Right hindlimb (tissue), 1 donor: Measurements from ENCODE around the gene EFCAB6.
"Not testable (repeated sequence)": the region's sequence is repeated elsewhere in the genome, so short reads cannot be mapped to it uniquely, and the experiment has no call there.

Experiments
- DNase-seq: peaks from one replicate; pipeline ENCODE4 v3.0.0-alpha.2; 2018

The EFCAB6 gene

DNA sequence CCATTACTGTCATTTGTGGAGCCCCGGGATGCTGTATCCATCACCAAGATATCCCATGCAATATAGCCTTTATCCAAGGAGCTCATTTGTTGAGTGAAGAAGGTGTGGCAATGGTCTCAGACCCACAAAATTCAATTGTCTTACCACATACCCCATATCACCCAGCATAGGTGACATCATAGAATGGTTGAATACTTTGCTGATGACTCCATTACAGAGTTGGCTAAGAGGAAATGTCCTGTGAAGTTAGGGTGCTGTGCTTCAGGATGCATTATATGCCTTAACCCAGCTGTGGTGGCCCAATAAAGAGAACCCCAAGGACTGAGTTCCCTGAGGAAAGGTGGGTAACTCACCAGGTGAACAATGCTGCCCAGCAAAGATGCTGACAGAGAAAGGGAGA is 113.7 kb downstream of the EFCAB6 start:
- no peak for DNase-seq

DNA sequence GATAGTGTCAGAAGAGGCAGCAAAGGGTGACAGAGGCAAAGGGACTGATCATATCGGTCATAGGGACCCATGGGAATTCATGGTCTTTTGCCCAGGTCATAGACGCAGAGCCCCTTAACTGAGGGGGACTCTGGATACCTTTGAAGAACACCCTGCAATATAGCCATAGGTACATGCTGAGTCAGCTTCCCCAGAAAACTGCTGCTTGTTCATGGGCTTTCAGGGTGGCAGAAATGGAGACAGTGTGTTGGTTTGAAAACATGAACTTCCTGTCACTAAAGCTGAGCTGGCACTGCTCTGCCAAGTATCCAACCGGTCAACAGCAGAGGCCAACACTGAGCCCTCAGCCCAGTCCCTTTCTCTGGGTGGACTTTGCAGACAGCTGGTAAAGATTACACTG is 114.2 kb downstream of the EFCAB6 start:
- no peak for DNase-seq

DNA sequence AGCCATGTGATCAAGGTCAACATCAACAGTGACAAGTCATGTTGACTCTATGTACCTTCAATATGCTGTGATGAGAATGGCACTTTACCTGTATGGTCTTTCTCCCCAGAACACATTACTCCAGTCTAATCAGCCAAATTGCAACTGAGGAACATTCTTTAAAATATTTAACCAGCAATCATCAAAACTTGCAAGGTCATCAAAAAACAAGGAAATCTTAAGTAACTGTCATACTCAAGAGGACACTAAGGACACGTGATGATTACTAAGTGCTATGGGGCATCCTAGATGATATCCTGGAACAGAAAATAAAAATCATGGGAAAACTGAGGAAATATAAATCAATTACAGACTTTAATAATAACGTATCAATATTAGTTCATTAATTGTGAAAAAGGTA is 118.9 kb downstream of the EFCAB6 start:
- DNase-seq: no peak

DNA sequence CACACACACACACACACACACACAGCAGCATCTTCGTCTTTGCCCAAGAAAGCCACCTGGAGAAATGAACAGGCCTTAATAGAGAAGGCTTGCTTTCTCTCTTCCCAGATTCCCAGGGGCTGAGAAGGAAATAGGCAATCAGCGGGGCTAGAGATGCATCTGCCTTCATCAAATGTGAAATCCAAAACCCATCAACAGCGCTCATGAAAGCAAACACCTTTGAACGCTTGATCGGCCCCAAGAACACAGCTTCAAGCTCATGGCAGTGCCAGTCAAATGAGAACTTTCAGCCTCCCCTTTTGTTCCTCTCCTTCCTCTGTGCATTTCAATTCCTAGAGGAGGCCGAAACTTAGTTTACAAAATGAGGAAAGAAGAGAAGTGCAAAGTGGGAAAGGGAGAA is 122.7 kb downstream of the EFCAB6 start:
- DNase-seq: no peak

DNA sequence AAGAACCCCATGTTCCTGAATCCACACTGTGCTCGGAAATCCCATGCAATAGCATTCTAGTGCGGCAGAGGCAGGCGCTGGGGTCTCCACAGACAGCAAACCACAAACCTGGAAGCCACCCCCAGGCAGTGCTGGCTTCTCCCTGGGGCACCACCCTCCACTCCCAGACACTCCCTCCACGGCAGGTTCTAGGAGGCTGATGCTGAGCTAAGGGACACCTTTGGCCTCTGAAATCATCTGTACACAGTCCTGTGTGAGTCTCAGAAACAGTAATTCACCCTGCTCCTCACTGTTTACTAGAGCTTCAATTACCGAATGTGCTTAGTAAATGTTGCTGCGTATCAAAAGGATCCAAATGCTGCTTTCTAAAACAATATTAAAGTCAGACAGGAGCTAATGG is 129.3 kb downstream of the EFCAB6 start:
- no peak for DNase-seq

DNA sequence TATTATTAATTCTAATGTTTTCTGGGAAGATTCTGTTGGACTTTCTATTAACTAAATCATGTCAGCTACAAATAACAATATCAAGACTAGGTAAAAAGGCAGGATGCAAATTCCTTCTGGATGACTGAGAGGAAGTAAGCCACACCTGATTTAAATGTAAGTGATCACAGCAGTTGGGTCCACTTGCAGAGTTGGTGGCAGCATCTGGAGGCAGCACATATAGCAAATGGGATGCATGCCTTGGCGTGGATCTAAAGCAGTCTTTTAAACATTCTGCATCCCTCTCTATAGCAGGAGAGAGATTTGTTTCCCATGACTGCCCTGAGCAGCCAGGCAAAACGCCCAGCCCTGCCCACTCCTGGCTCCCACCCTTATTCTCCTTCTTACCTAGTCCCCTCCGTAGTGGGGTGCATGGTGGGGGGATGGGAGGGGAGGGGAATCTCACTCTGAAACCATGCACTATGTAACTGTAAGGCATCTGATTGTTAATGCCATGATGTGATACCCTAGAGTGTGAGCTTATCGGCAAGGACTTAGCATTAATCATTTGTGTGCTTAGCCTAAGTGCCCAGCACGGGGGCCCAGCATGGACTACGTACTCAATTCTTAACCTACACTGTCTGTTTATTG is 130.3 kb downstream of the EFCAB6 start:
- DNase-seq: no peak

DNA sequence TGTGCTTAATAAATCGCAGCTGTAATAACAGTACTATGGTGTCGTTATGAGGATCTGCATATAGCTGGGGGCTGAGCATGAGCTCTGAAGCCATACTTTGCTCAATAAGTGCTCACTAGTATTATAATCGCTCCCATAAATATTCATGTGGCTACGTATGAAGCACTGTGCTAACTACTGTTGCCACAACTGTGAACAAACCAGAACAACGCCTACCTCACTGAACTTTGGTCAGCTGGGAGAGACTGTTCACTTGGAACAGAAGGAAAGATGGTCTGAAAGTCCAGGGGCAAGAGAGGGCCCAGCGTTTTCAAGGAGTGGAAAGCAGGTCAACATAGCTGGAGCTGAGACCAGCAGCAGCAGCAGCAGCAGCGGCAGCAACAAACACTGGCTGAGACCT is 141.6 kb downstream of the EFCAB6 start:
- DNase-seq: no peak

DNA sequence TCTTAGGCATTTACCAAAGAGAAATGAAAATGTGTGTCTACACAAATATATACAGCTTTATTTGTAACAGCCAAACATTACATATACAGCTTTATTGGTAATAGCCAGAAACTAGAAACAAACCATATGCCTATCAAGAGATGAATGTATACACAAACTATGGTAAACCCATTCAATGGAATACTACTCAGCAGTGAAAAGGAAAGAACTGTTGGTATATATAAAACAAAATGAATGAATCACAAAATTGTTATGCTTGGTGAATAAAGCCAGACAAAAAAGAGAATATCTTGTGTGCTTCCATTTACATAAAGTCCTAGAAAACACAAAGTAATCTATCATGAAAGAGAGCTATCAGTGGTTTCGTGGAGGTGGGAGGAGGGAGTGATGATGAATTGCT is 142.9 kb downstream of the EFCAB6 start:
- no peak for DNase-seq

DNA sequence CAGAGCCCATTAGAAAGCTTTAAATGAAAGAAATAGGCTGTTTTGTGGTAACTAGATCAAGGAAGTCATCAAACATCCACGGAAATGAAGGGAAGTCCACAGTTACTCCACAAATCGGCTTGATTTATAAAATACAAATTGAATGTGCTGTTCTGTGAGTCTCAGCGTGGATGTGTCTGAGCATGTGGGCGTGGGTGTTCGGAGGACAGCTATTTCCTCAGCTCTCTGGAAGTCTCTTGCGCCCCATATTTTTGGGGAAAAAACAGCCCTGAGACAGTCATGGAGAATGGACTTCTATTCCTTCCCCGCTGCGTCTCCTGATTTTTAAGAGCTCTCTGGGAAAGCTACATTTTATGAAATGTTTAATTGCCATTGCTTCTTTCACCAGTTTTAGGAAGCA is 144.4 kb downstream of the EFCAB6 start:
- DNase-seq: no peak

DNA sequence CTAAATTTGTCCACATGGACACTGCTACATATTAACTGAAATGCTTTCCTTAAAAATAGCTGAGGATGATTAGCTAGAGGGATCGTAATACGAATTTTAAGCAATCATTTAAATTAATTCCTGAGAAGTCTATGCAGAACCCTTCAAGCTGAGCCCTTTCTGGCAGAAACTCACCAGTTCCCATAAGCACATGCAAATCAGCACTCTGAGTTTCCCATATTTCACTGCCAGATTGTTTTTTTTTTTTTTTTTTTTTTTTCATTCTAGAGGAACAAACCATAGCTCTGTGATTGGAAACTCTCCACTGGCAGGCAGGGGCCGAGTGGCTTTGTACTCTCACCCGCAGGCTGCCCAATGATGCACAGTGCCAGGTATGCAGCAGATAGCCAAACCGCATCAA is 145.6 kb downstream of the EFCAB6 start:
- DNase-seq: no peak

DNA sequence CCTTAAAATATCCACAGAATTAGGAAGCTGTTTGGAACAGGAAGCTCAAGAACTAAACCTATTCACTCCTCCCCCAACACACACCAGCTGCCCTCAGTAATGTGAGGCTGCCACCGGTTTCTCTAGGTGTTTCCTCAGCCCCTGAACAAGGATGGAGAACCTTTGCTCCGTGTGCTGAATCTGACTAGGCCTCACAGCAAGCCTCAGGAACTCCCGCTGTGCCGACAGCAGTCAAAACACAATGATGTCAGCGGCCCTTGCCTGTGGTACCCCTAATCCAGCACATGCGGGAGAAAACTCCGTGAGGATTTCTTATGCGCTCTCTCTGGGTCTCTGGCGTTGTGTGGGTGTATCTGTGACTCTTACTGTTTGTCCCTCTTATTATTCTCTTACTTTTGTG is 153.3 kb downstream of the EFCAB6 start:
- DNase-seq: no peak

DNA sequence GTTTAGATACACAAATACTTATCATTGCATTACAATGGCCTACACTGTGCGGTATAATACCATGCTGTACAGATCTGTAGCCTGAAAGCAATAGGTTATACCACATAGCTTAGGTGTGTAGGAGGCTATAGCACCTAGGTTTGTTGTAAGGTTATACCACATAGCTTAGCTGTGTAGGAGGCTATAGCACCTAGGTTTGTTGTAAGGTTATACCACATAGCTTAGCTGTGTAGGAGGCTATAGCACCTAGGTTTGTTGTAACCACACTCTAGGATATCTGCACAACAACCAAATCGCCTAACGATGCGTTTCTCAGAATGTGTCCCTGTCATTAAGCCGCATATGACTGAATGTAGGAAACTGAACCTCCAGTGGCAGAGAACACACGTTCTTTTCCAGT is 155.5 kb downstream of the EFCAB6 start:
- not testable (repeated sequence) for DNase-seq

DNA sequence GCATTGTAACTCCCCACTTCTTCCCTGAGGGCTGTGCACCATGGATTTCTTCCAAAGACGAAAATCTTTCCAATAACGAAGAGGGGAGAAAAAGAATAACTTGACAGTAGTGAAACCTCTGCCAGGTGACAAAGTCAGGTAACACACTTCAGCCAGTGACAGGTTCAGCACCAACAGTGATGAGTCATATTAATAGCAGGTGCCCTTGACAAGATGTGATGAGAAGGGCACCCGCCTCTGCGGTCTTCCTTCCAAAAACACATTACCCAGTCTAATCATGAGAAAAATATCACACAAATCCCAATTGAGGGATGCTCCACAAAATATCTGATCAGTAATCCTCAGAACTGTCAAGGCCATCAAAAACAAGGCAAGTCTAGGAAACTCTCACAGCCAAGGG is 157.8 kb downstream of the EFCAB6 start:
- DNase-seq: no peak

DNA sequence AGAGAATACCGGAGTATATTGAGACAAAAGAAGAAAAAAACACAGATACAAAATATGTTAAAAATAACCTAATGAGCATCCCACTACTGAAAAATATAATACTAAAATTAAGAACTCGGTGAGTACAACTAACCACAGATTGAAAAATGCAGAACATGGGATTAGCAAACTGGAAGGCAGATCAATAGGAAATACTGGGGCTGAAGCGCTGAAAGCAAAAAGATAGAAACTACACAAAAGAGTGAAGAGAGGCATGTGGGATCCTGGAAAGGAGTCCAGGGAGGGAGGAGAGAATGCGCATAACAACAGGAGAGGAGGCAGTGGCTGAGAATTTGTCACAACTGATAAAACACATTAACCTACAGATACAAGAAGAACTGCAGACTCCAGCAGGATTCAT is 159.3 kb downstream of the EFCAB6 start:
- no peak for DNase-seq

DNA sequence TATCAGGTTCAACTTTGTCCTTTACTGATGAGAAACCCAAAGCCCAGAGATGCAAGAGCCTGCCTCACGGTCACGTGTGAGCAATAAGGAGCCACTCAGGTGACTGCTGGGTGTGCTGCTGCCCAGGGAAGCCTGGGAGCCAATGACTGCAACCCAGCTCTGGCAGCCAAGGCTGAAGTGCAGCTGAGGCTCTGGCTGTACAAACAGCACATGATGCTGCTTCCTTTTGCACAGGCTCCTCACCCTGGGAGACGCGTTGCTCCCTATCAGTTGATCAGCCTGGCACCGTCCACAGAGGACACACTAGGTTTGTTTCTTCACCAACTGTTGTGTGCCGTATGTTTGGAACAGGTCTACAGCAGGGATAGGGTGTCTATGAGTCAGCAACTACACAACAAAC is 168.7 kb downstream of the EFCAB6 start:
- DNase-seq: no peak

DNA sequence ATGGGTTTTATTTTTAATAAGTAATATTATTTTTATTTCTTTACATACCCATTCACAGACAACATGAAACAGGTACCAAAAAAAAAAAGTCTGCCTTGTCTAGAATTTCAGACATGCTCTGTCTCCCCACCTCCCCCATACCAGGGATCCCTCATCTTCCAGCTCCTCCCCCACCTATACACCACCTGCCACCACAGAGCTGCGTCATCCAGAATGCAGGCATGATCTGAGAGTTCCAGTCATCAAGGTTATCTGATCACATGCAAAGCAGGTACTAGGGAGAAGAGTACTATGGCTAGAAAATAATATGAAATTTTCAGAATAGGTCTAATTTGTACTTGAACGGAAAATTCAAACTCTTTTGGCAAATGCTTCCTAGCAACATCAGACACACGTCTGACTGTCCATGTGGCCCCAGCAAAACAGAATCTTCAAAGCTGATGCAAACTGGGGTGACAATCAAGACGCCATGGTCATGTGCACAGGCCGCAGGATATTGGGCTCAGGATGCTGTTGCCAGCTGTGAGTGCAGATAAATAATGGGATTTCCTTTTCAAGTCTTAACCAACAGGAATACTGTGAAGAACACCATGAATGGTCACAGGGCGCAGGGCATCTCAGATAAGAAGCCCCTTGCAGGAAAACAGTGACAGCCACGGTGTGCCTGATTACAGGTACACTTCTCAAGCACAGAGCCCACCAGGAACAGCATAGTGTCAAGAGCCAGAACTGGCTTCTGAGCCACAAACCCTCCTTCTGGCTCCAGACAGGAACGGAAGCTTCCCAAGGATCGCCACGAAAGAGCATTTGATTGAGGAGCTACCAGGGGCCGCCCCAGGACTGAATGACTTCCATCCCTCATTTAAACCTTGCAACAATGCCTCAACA is 169.5 kb downstream of the EFCAB6 start:
- DNase-seq: no peak

DNA sequence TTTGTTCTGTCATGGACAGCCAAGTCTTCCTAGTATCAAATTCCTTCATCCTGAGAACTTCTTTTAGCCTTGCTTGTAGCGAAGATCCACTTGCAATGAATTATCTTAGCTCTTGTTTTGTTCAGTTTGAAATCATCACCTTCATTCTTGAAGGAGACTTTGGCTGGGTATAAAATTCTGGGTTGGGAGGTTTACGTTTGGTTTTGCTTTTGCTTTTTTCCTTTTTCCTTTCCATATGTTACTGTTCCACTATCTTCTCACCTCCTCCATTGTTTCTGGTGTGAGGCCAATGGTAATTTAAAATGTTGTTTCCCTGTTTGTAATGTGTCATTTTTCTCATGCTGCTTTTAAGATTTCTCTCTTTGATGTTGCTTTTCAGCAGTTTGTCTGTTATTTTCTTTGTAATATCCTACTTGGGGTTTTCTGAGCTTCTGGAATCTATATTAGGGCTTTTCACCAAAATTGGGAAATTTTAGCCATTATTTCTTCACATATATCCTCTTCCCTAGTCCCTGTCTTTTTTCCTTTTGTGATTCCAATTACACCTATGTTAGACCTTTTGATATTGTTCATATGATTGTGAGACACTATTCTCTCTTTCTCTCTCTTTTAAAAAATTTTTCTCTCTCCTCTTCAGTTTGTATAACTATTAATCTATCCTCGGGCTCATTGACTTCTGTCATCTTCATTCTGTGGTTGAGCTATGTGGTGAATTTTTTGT is 172.7 kb downstream of the EFCAB6 start:
- DNase-seq: no peak

DNA sequence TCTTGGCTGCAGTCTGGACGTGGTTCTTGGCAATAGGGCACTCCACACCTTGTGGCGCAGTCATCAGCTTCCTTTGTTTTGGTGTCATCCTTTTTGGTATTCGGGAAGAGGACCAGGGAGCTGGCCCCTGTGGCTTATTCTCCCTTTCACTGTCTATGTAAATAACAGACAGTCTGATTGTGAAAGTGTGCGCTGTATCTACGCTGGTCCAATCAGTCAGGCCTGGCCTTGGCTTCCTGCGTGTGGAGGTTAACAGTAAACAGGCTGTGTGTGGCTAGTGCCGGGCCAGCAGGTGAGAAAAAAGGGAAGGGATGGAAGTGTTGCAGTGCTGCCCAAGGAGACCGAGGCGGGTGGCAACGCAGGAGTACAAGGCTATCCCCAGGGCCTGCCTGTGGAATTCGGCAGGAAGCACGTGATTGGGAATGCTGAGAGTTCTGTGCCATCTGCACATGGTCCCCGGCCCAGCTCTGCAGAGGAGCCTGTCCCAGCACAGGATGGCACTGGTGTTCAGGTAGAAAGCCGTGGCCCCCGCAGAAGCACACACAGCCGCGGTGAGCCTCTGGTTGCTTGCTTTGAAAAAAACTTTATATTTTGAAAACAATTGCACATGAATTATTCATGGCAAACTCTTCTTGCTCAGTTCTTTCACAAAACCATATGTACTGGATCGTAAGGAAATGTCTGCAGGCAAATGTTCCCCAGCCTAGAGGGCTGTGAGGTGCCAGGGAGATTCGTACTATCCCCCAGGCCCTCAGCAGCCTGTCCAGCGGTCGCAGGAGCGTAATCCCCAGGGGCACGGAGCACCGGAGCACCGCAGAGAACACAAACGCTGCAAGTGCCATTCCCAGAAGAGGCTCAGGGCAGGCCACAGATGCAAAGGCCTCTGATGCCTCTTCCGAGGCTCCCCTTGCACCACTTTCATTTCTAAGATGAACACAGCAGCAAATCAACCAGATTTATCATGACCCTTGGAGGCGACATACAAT is 174.5 kb downstream of the EFCAB6 start:
- no peak for DNase-seq

DNA sequence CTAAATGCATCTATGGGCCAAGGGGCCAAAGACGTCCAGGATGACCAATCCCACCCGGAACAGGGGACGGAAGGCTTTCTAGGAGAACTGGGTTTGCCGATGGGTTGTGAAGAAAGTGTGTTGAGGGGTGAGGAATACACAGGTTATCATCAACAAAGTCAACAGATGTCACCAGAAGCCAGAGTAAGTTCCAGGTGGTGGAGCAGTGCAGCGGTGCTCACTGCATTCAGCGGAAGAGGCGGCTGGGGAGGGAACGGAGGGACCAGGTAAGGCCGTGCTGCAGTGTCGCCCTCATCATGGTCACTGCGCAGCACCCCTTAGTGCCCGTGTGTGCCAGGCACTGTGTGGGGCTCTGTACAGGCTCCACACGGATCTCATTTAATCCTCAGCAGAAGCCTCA is 176.0 kb downstream of the EFCAB6 start:
- DNase-seq: no peak

DNA sequence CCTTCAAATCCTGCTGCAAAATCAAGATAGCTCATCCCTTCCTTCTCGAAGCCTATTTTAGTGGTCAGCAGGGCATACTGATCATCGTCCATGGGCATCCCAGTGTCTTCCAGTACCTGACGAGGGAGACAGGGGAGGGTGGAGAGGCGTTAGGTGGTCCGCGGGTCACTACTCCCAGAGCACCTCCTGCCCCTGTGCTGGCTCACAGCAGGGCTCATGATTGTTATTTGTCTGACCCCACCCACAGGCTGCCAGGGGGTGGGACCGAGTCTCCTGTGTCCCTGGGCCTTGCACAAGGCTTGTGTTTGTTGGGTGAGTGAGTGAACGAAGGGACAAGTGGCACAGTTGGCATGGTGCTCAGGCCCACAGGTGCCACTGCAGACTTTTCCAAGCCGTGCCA is 177.0 kb downstream of the EFCAB6 start:
- no peak for DNase-seq

DNA sequence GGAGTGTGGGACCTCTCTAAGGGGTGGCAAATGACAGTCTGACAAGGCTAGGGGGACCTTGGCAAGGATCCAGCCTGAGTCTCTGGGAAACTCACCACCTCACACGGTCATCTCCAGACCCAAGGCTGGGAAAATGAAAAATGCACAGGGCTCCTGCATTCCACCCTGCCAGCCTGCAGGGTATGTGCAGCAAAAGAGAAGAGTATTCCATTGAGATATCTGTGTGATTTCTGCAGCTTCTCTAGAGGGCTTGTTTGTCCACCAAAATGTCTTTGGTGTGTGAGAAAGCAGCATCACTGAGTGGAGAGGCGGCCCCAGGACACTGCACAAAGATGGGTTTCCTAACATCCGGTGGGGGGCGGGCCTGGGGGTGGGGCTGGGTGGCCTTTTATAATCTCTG is 177.8 kb downstream of the EFCAB6 start:
- DNase-seq: no peak

DNA sequence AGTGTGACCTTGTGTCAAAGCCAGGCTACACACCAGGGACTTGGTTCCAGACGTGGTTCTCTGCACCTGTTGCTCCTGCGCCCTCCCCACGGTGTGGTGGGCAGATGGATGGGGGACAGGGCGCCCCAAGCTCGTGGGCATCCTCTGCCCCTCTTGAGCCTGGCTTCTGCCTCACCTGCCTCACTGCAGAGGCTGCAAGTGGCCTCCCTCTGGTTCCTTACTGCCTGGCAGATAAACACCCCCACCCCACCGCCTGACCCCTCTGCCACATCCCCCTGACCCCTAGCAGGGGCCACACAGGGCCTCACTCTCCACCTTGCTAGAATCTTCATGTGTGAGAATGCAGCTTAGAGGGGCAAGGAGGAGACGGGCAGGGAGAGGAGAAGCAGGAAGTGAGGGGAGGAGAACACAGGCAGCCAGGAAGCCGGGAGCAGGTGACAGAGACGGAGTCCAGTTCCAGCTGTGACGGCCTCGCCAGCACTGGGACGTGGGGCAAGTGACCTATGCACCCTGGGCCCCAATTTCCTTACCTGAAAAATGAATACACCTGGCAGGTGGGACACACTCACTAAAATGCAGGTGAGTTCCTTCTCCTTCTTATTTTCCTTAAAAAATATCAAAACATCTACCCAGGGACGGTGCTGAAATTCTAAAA is 178.3 kb downstream of the EFCAB6 start:
- DNase-seq: no peak
